ENCODE measurements around the gene NAPA.
A peak's percentile ranks its signal among the peaks of the same experiment; 100 is the strongest.

NAPA gene

DNA sequence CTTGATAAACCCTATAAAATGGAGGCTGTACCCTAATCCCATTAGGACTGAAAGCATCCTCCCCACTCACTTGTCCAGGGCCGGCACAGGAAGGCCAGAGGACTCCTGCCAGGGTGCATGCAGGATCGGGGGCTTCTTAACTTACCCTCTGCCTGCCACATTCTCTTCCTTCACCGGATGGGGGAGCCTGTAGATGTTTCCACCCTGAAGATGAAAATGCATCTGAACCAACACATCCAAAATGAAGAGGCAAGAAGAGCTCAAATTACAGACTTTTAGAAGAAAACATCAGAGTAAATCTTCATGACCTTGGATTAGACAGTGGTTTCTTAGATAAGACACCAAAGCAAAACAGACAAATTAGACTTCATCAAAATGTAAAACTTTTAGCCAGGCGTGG, 25.9 kb upstream of the NAPA start:
- Histone ChIP-seq H3K27me3 (ENCODE audit: insufficient read depth, low read length) (0 out of 2 replicates have a peak, but pooled peaks cover 3% of the 10 kb centered on the region), H3K4me3 (ENCODE audit: low read depth, low read length, poor library complexity, severe bottlenecking) (no peak overlapping the region), H3K9me2 (ENCODE audit: low read depth, low read length) (no peaks in the 10 kb centered on the region), H3K9ac (ENCODE audit: low read length) (no peak overlapping the region), H3K9me3 (ENCODE audit: low read length) (no peaks in the 10 kb centered on the region), H4K20me1 (ENCODE audit: insufficient read depth, low read length) (no peaks in the 10 kb centered on the region), H2AFZ (ENCODE audit: low read length) (no peak overlapping the region), H3K79me2 (ENCODE audit: insufficient read depth, low read length) (no peaks in the 10 kb centered on the region), H3K27ac (ENCODE audit: low read depth, low read length, poor library complexity, severe bottlenecking) (no peak overlapping the region), H3K4me2 (ENCODE audit: low read length) (no peak overlapping the region), H3K36me3 (ENCODE audit: insufficient read depth, low read length) (no peaks in the 10 kb centered on the region), H3K4me1 (ENCODE audit: insufficient read depth, low read length, severe bottlenecking) (no peaks in the 10 kb centered on the region), H3F3A (ENCODE audit: insufficient read depth, low read length) (no peaks in the 10 kb centered on the region)
- no peak for TF ChIP-seq EZH2 (IDR thresholded peaks at IDR 0.05; ENCODE audit: borderline replicate concordance, low read length)
- TF ChIP-seq, protein P1, sequence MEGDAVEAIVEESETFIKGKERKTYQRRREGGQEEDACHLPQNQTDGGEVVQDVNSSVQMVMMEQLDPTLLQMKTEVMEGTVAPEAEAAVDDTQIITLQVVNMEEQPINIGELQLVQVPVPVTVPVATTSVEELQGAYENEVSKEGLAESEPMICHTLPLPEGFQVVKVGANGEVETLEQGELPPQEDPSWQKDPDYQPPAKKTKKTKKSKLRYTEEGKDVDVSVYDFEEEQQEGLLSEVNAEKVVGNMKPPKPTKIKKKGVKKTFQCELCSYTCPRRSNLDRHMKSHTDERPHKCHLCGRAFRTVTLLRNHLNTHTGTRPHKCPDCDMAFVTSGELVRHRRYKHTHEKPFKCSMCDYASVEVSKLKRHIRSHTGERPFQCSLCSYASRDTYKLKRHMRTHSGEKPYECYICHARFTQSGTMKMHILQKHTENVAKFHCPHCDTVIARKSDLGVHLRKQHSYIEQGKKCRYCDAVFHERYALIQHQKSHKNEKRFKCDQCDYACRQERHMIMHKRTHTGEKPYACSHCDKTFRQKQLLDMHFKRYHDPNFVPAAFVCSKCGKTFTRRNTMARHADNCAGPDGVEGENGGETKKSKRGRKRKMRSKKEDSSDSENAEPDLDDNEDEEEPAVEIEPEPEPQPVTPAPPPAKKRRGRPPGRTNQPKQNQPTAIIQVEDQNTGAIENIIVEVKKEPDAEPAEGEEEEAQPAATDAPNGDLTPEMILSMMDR (IDR thresholded peaks at IDR 0.05; ENCODE audit: low read length) = peak; percentile 50

DNA sequence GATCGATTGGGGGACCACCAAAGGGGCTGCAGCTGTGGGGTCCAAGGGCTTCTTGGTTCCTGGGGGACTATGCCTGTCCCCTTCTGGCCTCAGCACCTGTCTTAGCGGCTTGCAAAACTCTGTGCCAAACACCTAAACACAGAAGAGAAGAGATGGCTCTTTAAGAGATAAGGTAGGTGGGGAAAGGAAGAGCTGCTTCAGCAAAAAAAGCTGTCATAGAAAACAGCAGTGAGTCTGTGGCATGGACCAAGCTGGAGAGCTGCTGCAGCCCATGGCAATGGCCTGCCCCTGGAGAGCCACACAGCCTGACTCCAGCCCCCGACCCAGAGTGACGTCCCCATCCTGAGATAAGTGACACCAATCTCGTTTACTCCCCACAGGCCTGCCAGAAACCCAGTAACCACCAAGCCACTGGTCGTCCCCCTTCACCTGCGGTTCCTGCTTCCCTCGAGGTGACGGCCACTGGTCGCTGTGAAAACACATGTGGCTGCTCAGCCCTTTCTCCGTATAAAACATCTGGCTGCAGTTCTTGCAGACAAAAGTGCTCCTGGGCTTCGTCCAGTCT, 25.0 kb upstream of the NAPA start:
- Histone ChIP-seq H3K9me2 (ENCODE audit: low read depth, low read length) (no peaks in the 10 kb centered on the region), H3K4me1 (ENCODE audit: insufficient read depth, low read length, severe bottlenecking) (no peaks in the 10 kb centered on the region), H2AFZ (ENCODE audit: low read length) (no peak overlapping the region), H3K9me3 (ENCODE audit: low read length) (no peaks in the 10 kb centered on the region), H3K4me3 (ENCODE audit: low read depth, low read length, poor library complexity, severe bottlenecking) (no peak overlapping the region), H4K20me1 (ENCODE audit: insufficient read depth, low read length) (no peaks in the 10 kb centered on the region), H3K79me2 (ENCODE audit: insufficient read depth, low read length) (no peaks in the 10 kb centered on the region), H3K9ac (ENCODE audit: low read length) (no peak overlapping the region), H3K4me2 (ENCODE audit: low read length) (no peak overlapping the region), H3F3A (ENCODE audit: insufficient read depth, low read length) (no peaks in the 10 kb centered on the region), H3K27ac (ENCODE audit: low read depth, low read length, poor library complexity, severe bottlenecking) (no peak overlapping the region), H3K36me3 (ENCODE audit: insufficient read depth, low read length) (no peaks in the 10 kb centered on the region), H3K27me3 (ENCODE audit: insufficient read depth, low read length) (no peaks in the 10 kb centered on the region)
- TF ChIP-seq, protein P1 (IDR thresholded peaks at IDR 0.05; ENCODE audit: low read length) = no peak
- TF ChIP-seq EZH2 (IDR thresholded peaks at IDR 0.05; ENCODE audit: borderline replicate concordance, low read length) = no peak

DNA sequence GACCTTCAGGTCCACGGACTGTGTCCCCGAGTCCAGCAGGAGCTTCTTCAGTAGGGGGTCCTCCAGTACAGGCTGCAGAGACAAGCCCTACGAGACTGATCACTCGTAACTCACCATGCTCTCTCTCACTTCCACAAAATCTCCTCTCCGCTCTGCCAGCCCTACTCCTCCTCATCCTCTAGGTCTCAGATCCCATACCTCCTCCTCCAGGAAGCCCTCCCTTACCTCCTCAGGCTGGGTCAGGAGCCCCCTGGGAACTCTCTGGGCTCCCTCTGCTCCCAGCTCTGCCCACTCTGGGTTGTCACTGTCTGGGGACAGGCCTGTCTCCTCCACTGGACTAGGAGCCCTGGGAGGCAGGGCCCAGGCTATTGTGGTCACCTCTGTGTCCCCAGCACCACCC, 23.9 kb upstream of the NAPA start:
- Histone ChIP-seq H3K79me2 (ENCODE audit: insufficient read depth, low read length) (no peaks in the 10 kb centered on the region), H3K4me1 (ENCODE audit: insufficient read depth, low read length, severe bottlenecking) (no peaks in the 10 kb centered on the region), H3K36me3 (ENCODE audit: insufficient read depth, low read length) (no peaks in the 10 kb centered on the region), H3K9me2 (ENCODE audit: low read depth, low read length) (no peaks in the 10 kb centered on the region), H3K4me2 (ENCODE audit: low read length) (no peak overlapping the region), H3K27ac (ENCODE audit: low read depth, low read length, poor library complexity, severe bottlenecking) (no peak overlapping the region), H3K4me3 (ENCODE audit: low read depth, low read length, poor library complexity, severe bottlenecking) (no peak overlapping the region), H3K9ac (ENCODE audit: low read length) (no peak overlapping the region), H3K27me3 (ENCODE audit: insufficient read depth, low read length) (no peaks in the 10 kb centered on the region), H3F3A (ENCODE audit: insufficient read depth, low read length) (no peaks in the 10 kb centered on the region), H3K9me3 (ENCODE audit: low read length) (no peaks in the 10 kb centered on the region), H4K20me1 (ENCODE audit: insufficient read depth, low read length) (no peaks in the 10 kb centered on the region), H2AFZ (ENCODE audit: low read length) (no peak overlapping the region)
- TF ChIP-seq, protein P1 (IDR thresholded peaks at IDR 0.05; ENCODE audit: low read length) = no peak
- no peak for TF ChIP-seq EZH2 (IDR thresholded peaks at IDR 0.05; ENCODE audit: borderline replicate concordance, low read length)
